ENCODE results near the gene BTAF1.
"Not testable (repeated sequence)": the region's sequence is repeated elsewhere in the genome, so short reads cannot be mapped to it uniquely, and the experiment has no call there.

Gene BTAF1

DNA sequence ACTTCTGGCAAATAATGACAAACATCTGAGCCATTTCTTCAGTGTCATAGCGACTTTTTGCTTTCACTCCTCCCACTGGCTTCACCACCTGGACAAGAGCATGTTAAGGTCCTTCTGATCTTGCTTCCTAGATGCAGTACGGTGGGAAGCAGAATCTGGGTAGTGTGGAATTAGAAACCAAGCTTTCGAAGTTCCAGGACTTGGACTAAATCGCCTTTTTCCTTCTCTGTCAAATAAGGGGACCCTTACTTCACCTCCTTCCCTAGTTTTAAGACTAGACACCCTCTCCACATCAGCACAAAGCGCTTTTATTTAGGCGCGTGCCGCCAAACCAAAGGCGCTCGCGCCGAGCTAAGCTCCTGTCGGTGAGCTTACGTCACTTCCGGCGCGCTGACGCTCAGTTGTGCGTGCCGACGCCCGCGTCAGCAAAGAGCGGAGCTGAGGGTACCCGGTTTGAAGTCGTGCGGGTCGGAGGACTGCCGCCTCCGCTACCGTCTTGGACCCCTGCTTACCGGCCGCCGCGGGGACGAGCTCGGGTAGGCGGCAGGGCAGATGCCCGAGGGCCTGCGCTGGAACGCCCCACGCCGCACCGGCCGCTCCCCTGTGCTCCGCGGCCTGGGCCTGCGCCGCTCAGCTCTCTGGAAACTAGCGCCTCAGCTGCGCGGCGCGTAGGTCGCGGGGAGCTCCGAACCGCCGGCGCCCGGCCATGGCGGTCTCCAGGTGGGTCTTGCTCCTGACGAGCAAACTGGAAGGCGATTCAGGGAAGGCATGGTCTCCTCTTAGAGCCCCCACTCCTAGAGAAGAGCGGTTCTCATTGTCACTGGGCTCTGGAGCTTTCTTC, at the start of gene BTAF1:
Gene BTAF1 (plus strand): TSS at position 400 of the 841 bp plus-strand sequence. CDS start 307 bp downstream, at position 707.
- DNase-seq (ENCODE audit: low read depth) = peak; percentile 90

DNA sequence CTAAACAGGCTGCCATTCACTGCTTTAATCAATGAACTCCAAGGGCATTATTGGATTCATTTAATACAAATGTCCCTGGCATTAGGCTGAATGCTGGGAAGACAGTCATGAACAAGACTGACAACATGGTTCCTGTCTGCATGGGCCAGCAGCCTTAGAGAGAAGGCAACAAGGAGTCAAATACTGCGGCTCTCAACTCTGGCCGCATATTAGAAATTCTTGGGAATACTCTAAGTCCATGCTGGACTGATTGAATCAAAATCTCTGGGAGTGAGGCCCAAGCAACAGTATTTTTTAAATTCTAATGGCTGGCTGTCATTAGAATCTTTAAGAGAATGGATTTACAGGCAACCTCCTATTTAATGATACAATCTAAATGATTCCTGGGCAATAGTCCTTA, 48.4 kb upstream of the BTAF1 start:
- DNase-seq (ENCODE audit: low read depth) = no peak

- no peak for DNase-seq (ENCODE audit: low read depth)
Measured at GRCh38 chr10:91875779-91876178, 47.8 kb upstream of the BTAF1 start.

DNA sequence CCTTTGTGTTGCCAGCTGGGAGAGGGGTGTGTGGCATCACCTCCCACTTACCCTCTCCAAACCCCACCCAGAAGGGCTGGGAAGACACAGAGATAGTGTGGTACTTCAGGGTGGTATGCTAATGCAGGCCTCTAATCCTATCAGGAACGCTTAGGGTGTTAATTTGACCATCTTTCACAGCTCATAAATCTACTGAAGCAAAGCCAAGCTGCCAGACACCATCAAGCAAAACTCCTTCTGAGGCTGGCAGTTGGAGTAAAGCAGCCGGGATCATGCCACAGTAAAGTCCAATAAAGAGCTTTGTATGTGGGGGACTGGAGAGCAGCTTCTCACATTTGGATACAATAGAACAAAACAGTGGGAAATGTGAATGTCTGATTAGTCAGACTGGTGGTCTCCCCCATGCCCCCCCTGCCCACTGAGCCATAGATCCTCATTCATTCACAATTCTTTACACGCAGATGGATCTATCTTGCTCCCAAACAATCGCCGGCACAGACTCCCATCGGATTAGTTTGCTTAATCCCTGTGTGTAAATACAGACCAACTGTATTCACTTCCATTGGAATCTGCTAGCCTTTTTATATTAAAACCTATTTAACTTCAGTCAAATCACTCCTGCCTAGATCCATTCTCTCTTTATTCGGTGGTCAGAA, 43.9 kb upstream of the BTAF1 start:
- DNase-seq (ENCODE audit: low read depth) = no peak

DNA sequence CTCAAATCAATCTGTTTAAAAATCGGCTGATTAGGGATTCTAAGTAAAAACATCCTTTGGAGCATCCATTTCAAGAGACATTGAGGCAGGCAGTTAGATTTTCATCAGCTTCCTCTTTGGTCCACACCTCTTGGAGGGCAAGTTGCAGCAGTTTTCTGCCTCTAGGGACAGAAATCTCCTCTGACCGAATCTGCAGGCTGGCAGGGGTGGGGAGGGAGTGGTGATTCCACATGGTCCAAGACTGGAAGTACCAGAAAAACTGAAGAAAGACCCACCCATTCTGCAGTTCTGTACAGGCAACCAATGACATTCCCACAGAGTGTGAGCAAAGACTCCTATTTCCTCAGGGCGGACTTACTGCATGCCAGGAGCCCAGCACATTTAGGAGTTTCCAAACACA, 43.3 kb upstream of the BTAF1 start:
- DNase-seq (ENCODE audit: low read depth) = peak; percentile 35

DNA sequence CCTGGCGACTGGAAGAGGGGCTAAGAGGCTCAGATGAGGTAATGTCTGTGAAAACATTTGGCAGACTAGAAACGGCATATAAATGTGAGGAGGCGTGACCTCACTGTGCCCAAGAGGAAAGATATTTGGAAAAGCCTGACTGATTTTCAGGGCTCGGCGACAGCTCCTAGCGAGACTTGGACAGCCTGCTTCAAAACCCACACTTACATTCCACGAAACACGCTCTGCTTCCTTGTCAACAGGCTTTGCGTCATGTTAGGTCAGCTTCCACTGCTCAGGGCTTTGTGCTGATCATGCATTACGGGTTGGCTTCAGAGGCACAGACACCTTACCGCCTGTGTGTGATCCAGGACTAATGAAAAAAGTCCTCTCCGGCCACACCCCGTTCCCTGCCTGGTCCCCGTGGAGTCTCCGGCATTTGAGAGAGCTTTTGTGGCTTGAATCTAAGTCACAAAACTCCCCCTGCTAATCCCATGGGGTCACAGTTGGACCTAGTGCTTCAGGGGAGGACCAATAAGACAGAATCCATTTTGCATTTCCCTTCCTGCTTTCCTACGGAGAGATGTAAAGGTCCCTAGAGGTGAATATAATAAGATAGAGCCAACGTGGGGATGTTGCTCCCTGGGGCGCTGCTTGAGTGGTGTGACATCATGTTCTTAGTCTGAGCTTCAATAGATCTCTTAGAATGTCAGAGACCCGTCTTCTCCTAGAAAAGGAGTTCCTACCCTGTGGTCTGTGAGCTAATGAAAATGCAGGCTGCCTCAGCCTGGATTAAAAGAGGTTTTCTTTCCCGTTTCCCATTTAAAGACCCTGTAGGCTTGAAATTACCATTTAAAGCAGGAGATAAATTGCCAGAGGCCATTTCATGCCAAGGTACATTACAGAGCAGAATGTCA, 39.8 kb upstream of the BTAF1 start:
- DNase-seq (ENCODE audit: low read depth) = peak; percentile 53

DNA sequence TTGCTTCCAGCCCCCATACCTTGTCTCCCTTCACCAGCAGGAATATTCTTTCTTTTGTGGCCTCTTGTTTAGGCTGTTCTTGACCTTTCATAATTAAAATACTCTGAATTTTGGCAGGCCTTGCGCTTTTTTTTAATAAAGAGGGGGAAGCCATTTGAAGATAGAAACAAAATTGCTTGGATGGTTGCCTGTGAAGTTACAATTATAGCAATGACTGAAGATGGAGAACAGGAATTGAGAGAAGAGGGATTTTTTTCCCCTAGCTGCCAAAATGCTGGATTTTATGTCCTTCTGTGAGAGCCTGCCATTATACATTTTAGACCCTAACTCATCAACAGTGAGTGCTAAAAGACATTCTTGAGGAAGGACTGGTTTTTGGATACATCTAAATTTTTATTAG, 39.0 kb upstream of the BTAF1 start:
- no peak for DNase-seq (ENCODE audit: low read depth)

GRCh38 chr10:91885362-91886079, 38.0 kb upstream of the BTAF1 start:
- DNase-seq (ENCODE audit: low read depth) = no peak

DNA sequence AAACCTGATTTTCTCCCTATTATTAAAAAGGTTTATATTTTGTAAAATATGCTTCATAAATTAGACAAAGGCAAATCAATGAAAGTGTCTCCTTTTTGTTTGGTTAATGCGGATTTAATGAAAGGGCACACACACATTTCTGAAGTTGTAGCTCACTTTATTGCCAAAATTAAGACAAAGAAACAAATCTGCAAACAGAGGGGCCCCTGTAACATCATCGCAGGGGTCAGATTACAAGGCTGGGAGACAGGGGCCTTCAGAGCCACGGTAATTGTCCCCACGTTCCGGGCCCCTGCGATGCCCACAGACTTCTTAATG, 36.7 kb upstream of the BTAF1 start:
- DNase-seq (ENCODE audit: low read depth) = no peak

DNA sequence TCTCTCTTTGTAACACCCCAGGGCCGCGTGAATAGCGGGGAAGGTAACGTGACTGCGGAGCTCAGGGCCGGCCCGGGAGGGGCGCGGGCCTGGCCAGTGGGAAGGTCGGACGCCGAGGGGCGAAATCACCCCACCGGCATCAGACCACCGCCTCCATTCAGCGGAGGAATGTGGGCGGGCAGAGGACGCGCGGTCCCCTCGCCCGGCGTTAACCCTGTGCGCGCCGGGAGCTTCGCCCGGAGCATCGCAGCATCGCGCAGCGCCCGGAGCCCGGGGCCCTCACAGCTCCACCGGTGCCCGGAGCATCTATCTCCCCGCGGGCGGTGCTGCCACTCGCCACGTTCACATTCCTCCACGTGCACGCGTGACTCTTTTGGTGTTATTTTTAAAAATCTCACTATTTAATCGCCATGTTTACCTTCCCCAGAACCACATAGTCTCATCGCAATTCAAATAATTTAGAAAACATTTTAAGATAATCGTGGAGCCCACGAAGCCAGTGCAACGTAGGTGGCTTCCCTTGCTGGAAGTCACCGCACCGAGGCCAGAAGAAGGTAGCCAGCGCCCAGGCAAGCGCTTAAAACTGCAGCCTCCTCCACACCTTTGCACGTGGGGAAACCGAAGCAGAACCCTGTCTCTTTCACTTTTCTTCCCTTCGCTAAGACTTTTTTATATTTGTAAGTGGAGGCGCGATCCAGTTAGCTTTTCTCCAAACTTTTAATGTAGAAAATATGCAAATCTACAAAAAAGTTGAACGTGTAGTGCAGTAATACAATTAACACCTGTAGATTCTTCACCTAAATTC, 36.1 kb upstream of the BTAF1 start:
- DNase-seq (ENCODE audit: low read depth) = peak; percentile 20

GRCh38 chr10:91891125-91892001, 32.2 kb upstream of the BTAF1 start:
- DNase-seq (ENCODE audit: low read depth) = peak; percentile 79

GRCh38 chr10:91893051-91893450, 30.5 kb upstream of the BTAF1 start:
- DNase-seq (ENCODE audit: low read depth) = no peak

DNA sequence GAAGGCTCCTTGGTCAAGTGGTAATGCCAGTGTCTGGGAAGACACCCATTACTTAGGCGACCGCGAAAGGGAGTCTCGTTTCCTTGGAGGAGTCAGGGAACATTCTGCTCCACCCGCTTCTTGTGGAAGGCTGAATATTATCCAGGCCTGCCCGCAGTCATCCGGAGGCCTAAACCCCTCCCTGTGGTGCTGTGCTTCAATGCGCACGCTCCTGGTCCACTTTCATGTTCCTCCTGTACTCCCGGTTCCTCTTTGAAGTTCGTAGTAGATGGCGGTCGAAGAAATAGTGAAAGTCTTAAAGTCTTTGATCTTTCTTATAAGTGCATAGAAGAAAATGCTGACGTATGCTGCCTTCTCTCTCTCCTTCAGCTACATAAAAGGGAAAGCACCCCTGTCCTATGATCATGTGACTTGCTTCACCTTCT, 29.3 kb upstream of the BTAF1 start:
- DNase-seq (ENCODE audit: low read depth) = not testable (repeated sequence)

DNA sequence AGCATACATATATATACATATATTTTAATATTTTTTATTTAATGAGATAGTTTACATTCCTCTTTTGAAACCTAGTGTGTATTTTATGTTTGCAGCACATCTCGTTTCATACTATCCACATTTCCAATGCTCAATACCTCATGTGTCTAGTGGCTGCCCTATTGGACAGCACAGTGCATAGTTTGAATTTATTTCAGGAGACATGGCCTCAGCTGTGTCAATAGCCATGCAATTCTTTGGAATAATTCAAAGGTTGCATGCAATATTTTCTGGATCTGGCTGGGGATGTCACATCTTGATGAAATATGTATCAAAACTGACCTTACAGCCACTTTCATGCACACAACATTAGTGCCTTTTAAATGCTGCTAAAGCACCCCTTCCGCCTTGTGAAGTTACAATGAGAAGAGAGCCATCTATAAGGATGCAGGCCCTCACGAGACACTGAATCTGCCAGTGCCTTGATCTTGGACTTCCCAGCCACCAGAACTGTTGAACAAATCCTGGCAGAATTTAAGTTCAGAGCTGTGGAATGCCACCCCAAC, 27.3 kb upstream of the BTAF1 start:
- DNase-seq (ENCODE audit: low read depth) = no peak

DNA sequence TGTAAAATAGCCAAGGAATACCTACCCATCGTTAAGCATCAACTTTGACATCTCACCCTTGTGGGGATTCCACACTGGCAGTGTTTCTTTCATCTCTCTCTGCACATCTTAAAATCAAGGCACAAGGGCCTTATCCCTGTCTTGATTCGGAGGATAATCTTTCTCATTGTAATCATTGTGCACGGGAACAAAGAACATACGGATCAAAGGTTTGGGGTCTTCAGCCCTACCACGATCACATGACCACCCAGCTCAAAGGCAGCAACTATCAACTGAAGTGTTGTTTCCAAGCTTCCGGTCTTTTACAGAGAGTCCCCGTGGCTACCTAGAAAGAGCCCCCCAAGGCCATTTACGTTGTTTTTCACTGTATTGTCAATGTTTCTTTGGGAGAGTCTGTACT, 26.1 kb upstream of the BTAF1 start:
- no peak for DNase-seq (ENCODE audit: low read depth)

DNA sequence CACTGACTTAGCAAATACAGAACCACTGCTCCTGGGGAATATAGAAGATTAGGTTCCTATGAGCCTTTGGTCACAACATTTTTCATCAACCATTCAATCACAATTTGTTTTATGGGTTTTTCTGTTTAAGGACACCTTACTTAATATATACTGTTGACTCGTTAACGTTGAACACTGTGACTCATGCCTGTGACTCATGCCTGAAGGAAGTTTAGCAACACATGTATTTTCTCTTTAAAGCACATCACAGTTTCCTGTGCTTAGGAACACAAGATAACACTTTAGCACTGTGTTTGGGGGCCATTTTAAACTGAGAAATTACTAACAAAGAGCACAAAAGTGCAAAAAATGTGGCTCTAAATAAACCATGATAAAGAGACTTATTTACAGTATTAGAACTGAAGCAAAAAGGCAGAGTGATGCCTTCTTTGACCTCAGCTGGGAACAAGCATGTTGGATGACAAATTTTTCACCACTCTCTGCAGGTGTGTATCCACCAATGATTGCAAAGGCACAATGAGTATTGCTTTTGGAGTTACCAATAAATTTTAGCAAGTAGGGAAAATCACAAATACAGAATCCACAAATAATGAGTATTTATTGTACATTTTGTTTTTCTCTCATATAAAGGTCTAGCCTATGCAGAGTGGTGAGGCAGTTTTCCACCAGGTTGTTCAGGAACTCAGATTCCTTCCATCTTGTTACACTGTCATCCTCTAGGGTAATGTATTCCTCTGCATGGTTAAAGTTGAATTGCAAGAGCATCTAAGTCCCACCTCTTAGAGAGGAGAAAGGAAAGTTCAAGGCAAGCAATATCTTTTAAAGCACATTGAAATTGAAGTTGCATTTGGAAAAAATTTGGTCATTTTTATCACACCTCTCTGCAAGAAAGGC, 21.5 kb upstream of the BTAF1 start:
- DNase-seq (ENCODE audit: low read depth) = peak; percentile 93

- peak; percentile 15 for DNase-seq (ENCODE audit: low read depth)
Measured at GRCh38 chr10:91907033-91907594, 16.5 kb upstream of the BTAF1 start.

GRCh38 chr10:91907914-91908336, 15.6 kb upstream of the BTAF1 start:
- no peak for DNase-seq (ENCODE audit: low read depth)

Data from EH (cell line).